T-cell (primary cell): ENCODE data around the gene MYT1. TPM values are rescaled to one million over a fixed set of nuclear protein-coding genes. Genes with fewer than 3 reads are reported as not detected.
A peak's percentile ranks its signal among the peaks of the same experiment; 100 is the strongest.

Experiments
- ATAC-seq, 4 experiments: fragments of 200-7000 bp in 3 of 4; fragments of 150-1000 bp in 1 of 4; cut with Tn5 transposase; replicated peaks in 1 of 4; 1 replicate in 3 of 4; 2 replicates in 1 of 4; pipeline ENCODE4 v1.10.0; 2021; ENCODE audit warnings: moderate library complexity in 3 of 4, mild to moderate bottlenecking in 2 of 4, moderate number of reproducible peaks in 1 of 4
- CTCF ChIA-PET, 2 donors: fragments of 300-600 bp; sonication (Branson Sonifier 250); formaldehyde crosslinking; loops; one replicate each; lab custom pipeline; 2022; ENCODE audit warnings: antibody characterized with exemption in 2 of 2; lab: Charles Lee
- POLR2A ChIA-PET, 2 donors: fragments of 300-600 bp; sonication (Branson Sonifier 250); formaldehyde crosslinking; loops; one replicate each; lab custom pipeline; 2022; ENCODE audit warnings: antibody characterized with exemption in 2 of 2; lab: Charles Lee
- DNase-seq, 35 experiments: peaks; one replicate each; pipeline versions ENCODE4 v3.0.0 to v3.0.0-alpha.2; 2013 to 2023
- H3K27ac ChIP-seq: one replicate; pipeline ENCODE4 v1.5.1; 2013; ENCODE audit warnings: low read length
- H3K27me3 ChIP-seq, 2 experiments: replicated peaks in 1 of 2; 1 replicate in 1 of 2; 2 replicates in 1 of 2; pipeline versions ENCODE4 v1.6.1 to v1.7.0; 2013; ENCODE audit warnings: low read length in 1 of 2, mixed read lengths in 1 of 2; ENCODE audit not compliant: control insufficient read depth in 2 of 2, insufficient read depth in 2 of 2; ENCODE audit errors: extremely low read depth in 1 of 2
- H3K36me3 ChIP-seq, 2 donors: 1 replicate in 1 of 2; 2 replicates in 1 of 2; pipeline versions ENCODE4 v1.6.1 to v1.7.0; 2013; ENCODE audit warnings: low read length in 1 of 2; ENCODE audit not compliant: control insufficient read depth in 2 of 2, insufficient read depth in 1 of 2; ENCODE audit errors: extremely low read depth in 1 of 2
- H3K4me1 ChIP-seq, 2 experiments: 1 replicate in 1 of 2; 2 replicates in 1 of 2; pipeline versions ENCODE4 v1.6.1 to v1.7.0; 2013; ENCODE audit warnings: low read length in 2 of 2, mixed read lengths in 1 of 2; ENCODE audit not compliant: insufficient read depth in 2 of 2, control insufficient read depth in 1 of 2; ENCODE audit errors: extremely low read depth in 1 of 2
- H3K4me3 ChIP-seq, 2 donors: 1 replicate in 1 of 2; 2 replicates in 1 of 2; pipeline versions ENCODE4 v1.5.1 to v1.7.0; 2013; ENCODE audit warnings: mild to moderate bottlenecking in 2 of 2, low read length in 1 of 2, moderate library complexity in 1 of 2; ENCODE audit not compliant: control insufficient read depth in 1 of 2; ENCODE audit errors: extremely low read depth in 1 of 2
- H3K9me3 ChIP-seq: 2 replicates; pipeline ENCODE4 v1.7.0; 2013
- H3K27ac Mint-ChIP-seq, 2 donors: one replicate each; pipeline ENCODE4 v1.8.0; 2020 to 2021; ENCODE audit warnings: mild to moderate bottlenecking in 2 of 2, mixed read lengths in 2 of 2
- H3K27me3 Mint-ChIP-seq, 2 donors: one replicate each; pipeline ENCODE4 v1.8.0; 2021 to 2022; ENCODE audit warnings: mixed read lengths in 2 of 2
- H3K36me3 Mint-ChIP-seq: one replicate; pipeline ENCODE4 v1.8.0; 2021; ENCODE audit warnings: mixed read lengths
- H3K4me1 Mint-ChIP-seq, 3 donors: one replicate each; pipeline ENCODE4 v1.8.0; 2020 to 2022; ENCODE audit warnings: mixed read lengths in 3 of 3, mild to moderate bottlenecking in 1 of 3
- H3K4me3 Mint-ChIP-seq, 3 donors: one replicate each; pipeline ENCODE4 v1.8.0; 2020 to 2022; ENCODE audit warnings: mild to moderate bottlenecking in 3 of 3, mixed read lengths in 3 of 3, moderate library complexity in 3 of 3
- H3K9me3 Mint-ChIP-seq, 3 donors: one replicate each; pipeline ENCODE4 v1.8.0; 2020 to 2022; ENCODE audit warnings: mixed read lengths in 3 of 3
- WGBS: methylation state at CpG from one replicate; pipeline ENCODE4 v1.1.5; 2013; ENCODE audit warnings: missing lambda C conversion rate; ENCODE audit not compliant: insufficient coverage; 5-methylcytosine and 5-hydroxymethylcytosine counted together
- total RNA-seq, 35 experiments: library from RNA in 6 of 35; stranded (reverse) in 6 of 35; fragments of 120-200 nt in 1 of 35; gene quantifications; one replicate each; pipeline versions ENCODE4 v1.2.1 to v1.2.4 and lab custom pipeline; 2013 to 2026

MYT1 gene
- total RNA-seq, 5 donors from 2014 or later (not counting 1 experiment from before 2014, with no cell fraction given): 0.06 TPM; not detected in 4

GRCh38 chr20:64191002-64191401 is 26.8 kb downstream of the MYT1 start:
- Mint-ChIP-seq H3K27me3 (peaks cover 13 to 32% of the 10 kb centered on the region in 2 donors), H3K36me3 (no peaks in the 10 kb centered on the region), H3K4me1 (peaks cover 2 to 9% (median 6%) of the 10 kb centered on the region in 3 donors), H3K9me3 (no peaks in the 10 kb centered on the region), H3K4me3 (no peak overlapping the region), H3K27ac (no peak overlapping the region)
- Histone ChIP-seq H3K27me3 (peaks cover 0 to 44% of the 10 kb centered on the region in 2 experiments), H3K4me1 (peaks cover 0 to 4% of the 10 kb centered on the region in 2 experiments), H3K36me3 (no peaks in the 10 kb centered on the region), H3K4me3 (no peak overlapping the region), H3K9me3 (no peaks in the 10 kb centered on the region), H3K27ac (no peak overlapping the region)
- ChIA-PET CTCF (no interaction called here), POLR2A (no interaction called here)
- WGBS: 41% methylated on average over 2 of the region's 4 CpGs
- DNase-seq (no peak), ATAC-seq (no peak)

GRCh38 chr20:64192406-64192805 is 28.2 kb downstream of the MYT1 start:
- peaks cover 2 to 9% (median 6%) of the 10 kb centered on the region in 3 donors for H3K4me1 Mint-ChIP-seq
- Histone ChIP-seq H3K9me3 (no peaks in the 10 kb centered on the region), H3K36me3 (no peaks in the 10 kb centered on the region), H3K4me3 (no peak overlapping the region), H3K27me3 (peaks cover 0 to 52% of the 10 kb centered on the region in 2 experiments), H3K27ac (no peak overlapping the region), H3K4me1 (peaks cover 0 to 4% of the 10 kb centered on the region in 2 experiments)
- ChIA-PET POLR2A (no interaction called here), CTCF (no interaction called here)
- no peak for DNase-seq
- H3K9me3 Mint-ChIP-seq: no peaks in the 10 kb centered on the region
- H3K27ac Mint-ChIP-seq: no peak overlapping the region
- no peak for ATAC-seq
- H3K27me3 Mint-ChIP-seq: peaks cover 16 to 32% of the 10 kb centered on the region in 2 donors
- 50% methylated on average over 3 of the region's 9 CpGs for WGBS
- H3K36me3 Mint-ChIP-seq: no peaks in the 10 kb centered on the region
- H3K4me3 Mint-ChIP-seq: no peak overlapping the region

GRCh38 chr20:64193058-64193457 is 28.8 kb downstream of the MYT1 start:
- H3K4me3 ChIP-seq: no peak overlapping the region
- Mint-ChIP-seq H3K4me3 (no peak overlapping the region), H3K27me3 (peaks cover 16 to 32% of the 10 kb centered on the region in 2 donors), H3K9me3 (no peaks in the 10 kb centered on the region), H3K4me1 (peaks cover 2 to 9% (median 6%) of the 10 kb centered on the region in 3 donors), H3K27ac (no peak overlapping the region), H3K36me3 (no peaks in the 10 kb centered on the region)
- ChIA-PET CTCF (no interaction called here), POLR2A (no interaction called here)
- H3K27ac ChIP-seq: no peak overlapping the region
- peak in 1 of 4 experiments; percentile 42 for ATAC-seq
- no peaks in the 10 kb centered on the region for H3K36me3 ChIP-seq
- H3K9me3 ChIP-seq: no peaks in the 10 kb centered on the region
- DNase-seq: no peak
- 100% methylated on average over 1 of the region's 3 CpGs for WGBS
- peaks cover 0 to 4% of the 10 kb centered on the region in 2 experiments for H3K4me1 ChIP-seq
- peaks cover 0 to 54% of the 10 kb centered on the region in 2 experiments for H3K27me3 ChIP-seq

- Mint-ChIP-seq H3K4me1 (peaks cover 2 to 9% (median 6%) of the 10 kb centered on the region in 3 donors), H3K36me3 (no peaks in the 10 kb centered on the region), H3K9me3 (no peaks in the 10 kb centered on the region), H3K27ac (peak overlapping the region in 1 of 2 donors; percentile 52), H3K27me3 (peaks cover 16 to 35% of the 10 kb centered on the region in 2 donors), H3K4me3 (no peak overlapping the region)
- H3K36me3 ChIP-seq: no peaks in the 10 kb centered on the region
- DNase-seq (no peak), ATAC-seq (no peak)
- ChIA-PET CTCF (no interaction called here), POLR2A (no interaction called here)
- H3K4me1 ChIP-seq: peaks cover 0 to 4% of the 10 kb centered on the region in 2 experiments
- H3K27ac ChIP-seq: no peak overlapping the region
- H3K4me3 ChIP-seq: no peak overlapping the region
- H3K27me3 ChIP-seq: peaks cover 0 to 61% of the 10 kb centered on the region in 2 experiments
- H3K9me3 ChIP-seq: no peaks in the 10 kb centered on the region
Measured at GRCh38 chr20:64194269-64194668, 30.0 kb downstream of the MYT1 start.

- Histone ChIP-seq H3K27me3 (peaks cover 0 to 58% of the 10 kb centered on the region in 2 experiments), H3K36me3 (no peaks in the 10 kb centered on the region), H3K9me3 (no peaks in the 10 kb centered on the region), H3K4me3 (no peak overlapping the region), H3K4me1 (peaks cover 0 to 4% of the 10 kb centered on the region in 2 experiments), H3K27ac (no peak overlapping the region)
- 88% methylated on average over 13 of the region's 15 CpGs for WGBS
- Mint-ChIP-seq H3K4me3 (no peak overlapping the region), H3K27me3 (peaks cover 27 to 39% of the 10 kb centered on the region in 2 donors), H3K9me3 (no peaks in the 10 kb centered on the region), H3K27ac (no peak overlapping the region), H3K36me3 (no peaks in the 10 kb centered on the region), H3K4me1 (peaks cover 2 to 9% (median 6%) of the 10 kb centered on the region in 3 donors)
- POLR2A ChIA-PET: no interaction called here
- ATAC-seq (no peak), DNase-seq (no peak)
- CTCF ChIA-PET: no interaction called here
Measured at GRCh38 chr20:64196309-64196708, 32.1 kb downstream of the MYT1 start.

- no peaks in the 10 kb centered on the region for H3K9me3 Mint-ChIP-seq
- ATAC-seq (no peak), DNase-seq (no peak)
- Histone ChIP-seq H3K4me3 (no peak overlapping the region), H3K36me3 (no peaks in the 10 kb centered on the region), H3K27ac (no peak overlapping the region), H3K9me3 (no peaks in the 10 kb centered on the region), H3K27me3 (peaks cover 0 to 56% of the 10 kb centered on the region in 2 experiments), H3K4me1 (peaks cover 0 to 4% of the 10 kb centered on the region in 2 experiments)
- CTCF ChIA-PET: no interaction called here
- H3K36me3 Mint-ChIP-seq: no peaks in the 10 kb centered on the region
- H3K4me3 Mint-ChIP-seq: no peak overlapping the region
- no peak overlapping the region for H3K27ac Mint-ChIP-seq
- H3K27me3 Mint-ChIP-seq: peaks cover 24 to 36% of the 10 kb centered on the region in 2 donors
- H3K4me1 Mint-ChIP-seq: peaks cover 2 to 9% (median 6%) of the 10 kb centered on the region in 3 donors
- POLR2A ChIA-PET: no interaction called here
- WGBS: 80% methylated on average over 4 of the region's 11 CpGs
Measured at GRCh38 chr20:64196847-64197306, 32.6 kb downstream of the MYT1 start.
